Skeletal muscle satellite cell (primary cell): ENCODE results near the gene PTPRA.

Experiments used
- H3K27me3 ChIP-seq: 2 replicates; pipeline ENCODE4 v1.7.0; 2013; ENCODE audit warnings: low read length; ENCODE audit not compliant: control insufficient read depth, insufficient read depth
- H3K36me3 ChIP-seq: 2 replicates; pipeline ENCODE4 v1.7.0; 2013; ENCODE audit warnings: mild to moderate bottlenecking, control low read depth, low read length; ENCODE audit not compliant: insufficient read depth
- H3K4me1 ChIP-seq: 2 replicates; pipeline ENCODE4 v1.7.0; 2013; ENCODE audit warnings: low read length; ENCODE audit not compliant: control insufficient read depth, insufficient read depth
- H3K4me2 ChIP-seq: 2 replicates; pipeline ENCODE4 v1.7.0; 2013; ENCODE audit warnings: mild to moderate bottlenecking, low read length
- H3K4me3 ChIP-seq: 2 replicates; pipeline ENCODE4 v1.7.0; 2013; ENCODE audit warnings: low read length
- H3K9ac ChIP-seq: 2 replicates; pipeline ENCODE4 v1.7.0; 2013; ENCODE audit warnings: mild to moderate bottlenecking, low read depth, low read length, moderate library complexity
- H3K9me3 ChIP-seq: replicated peaks from 2 replicates; pipeline ENCODE4 v1.7.0; 2013; ENCODE audit warnings: mild to moderate bottlenecking, control low read depth, low read length

PTPRA gene

DNA sequence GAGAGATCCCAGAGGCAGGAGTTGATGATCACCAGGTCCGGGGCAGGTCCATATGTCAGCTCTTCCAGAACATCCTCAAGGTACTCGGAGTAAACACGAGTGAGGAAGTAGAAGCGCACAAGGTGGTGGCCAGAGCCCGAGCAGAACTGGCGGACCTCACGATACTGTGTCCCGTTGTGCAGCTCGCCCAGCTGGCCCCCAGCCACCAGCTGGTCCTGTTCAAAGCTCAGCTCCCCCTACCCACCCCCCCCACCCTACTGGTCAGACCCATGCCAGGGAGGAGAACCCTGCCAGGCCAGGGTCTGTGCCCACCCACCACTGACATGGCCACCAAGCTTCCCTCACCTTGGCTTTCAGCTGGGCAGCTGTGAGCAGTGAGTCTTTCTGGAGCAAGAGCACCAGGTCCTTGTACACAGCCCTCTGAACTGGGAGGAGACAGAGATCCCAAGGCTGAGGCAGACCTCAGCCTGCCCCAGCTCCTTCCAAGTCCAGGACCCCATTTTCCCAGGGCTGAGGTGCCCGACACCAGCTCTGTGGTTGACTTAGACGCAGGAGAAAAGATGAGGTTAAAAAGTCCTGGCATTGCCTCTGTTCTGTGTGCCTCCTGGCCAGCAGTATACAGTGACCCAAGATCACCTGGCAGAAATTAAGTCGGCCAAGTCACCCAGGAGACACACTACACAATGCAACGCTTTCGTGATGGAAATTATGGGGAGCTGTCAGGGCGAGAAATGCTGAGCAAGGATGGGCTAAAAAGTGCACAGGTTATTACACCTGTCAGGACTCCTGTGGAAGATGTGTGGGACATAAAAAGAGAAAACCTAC, 34.2 kb upstream of the PTPRA start:
- Histone ChIP-seq H3K9me3 (no peaks in the 10 kb centered on the region), H3K9ac (no peak overlapping the region), H3K4me3 (no peak overlapping the region), H3K4me1 (peaks cover 9% of the 10 kb centered on the region), H3K4me2 (peak overlapping the region; percentile 86), H3K27me3 (no peaks in the 10 kb centered on the region), H3K36me3 (peaks cover 2% of the 10 kb centered on the region)

DNA sequence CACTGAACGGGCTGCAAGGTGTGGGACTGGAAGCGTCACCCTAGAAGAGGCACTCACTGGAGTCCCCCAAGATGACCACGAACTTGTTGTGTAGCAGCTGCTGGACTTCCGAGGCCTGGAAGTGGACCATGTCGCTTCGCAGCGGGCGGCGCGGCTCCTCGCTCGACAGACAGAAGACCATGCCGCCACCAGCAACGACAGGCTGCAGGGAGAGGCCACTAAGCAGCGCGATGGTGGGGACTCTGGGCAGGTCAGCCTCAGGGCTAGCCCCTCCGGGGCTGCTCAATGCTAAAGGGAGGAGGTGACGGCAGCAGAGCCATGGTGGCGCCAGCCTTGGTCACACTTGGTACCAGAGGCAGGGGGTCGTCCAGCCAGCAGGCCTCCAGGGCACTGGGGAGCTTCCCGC, 33.5 kb upstream of the PTPRA start:
- H3K27me3 ChIP-seq, result no peaks in the 10 kb centered on the region
- no peaks in the 10 kb centered on the region for H3K9me3 ChIP-seq
- H3K4me3 ChIP-seq, result peak overlapping the region; percentile 85
- H3K36me3 ChIP-seq, result peaks cover 2% of the 10 kb centered on the region
- peak overlapping the region; percentile 86 for H3K4me2 ChIP-seq
- H3K4me1 ChIP-seq, result peaks cover 9% of the 10 kb centered on the region
- peak overlapping the region; percentile 96 for H3K9ac ChIP-seq

DNA sequence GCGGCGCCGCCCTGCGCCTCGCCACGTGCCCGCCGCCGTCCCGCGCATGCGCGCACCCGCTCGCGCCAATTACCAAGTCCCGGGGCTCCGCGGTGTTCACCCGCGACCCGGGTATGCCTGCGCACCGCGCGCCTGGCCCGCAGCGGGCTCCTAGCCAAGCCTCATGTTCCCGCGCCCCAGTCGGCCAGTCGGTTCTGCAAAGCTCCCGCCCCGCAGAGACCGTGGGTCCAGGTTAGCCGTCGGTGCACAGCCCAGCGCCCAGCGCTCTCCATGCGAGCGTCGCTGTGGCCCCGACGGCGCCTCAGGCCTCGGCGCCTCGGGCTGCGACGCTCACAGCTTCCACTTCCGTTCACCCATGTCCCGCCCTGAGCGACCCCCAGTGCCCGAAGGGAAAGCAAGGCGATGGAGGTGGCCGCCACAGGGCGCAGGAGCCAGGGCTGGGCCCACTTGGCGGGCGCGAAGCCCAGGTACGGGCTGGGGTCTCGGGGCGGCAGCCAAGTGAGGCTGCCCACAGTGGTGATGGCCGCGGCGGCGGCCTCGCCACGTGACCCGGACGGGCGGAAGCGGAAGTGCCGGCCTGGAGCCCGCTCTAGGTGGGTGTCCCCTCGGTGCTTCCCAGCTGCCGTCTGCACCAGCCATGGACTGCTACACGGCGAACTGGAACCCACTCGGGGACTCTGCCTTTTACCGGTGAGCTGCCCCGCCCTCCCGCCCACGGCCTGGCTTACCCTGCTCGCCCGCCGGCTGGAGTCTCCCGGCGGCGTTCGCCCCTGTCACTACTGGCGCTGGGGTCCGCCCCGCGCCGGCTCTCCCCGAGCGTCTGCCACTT, 32.9 kb upstream of the PTPRA start, which contains the start of the genes PCED1A and VPS16:
Gene PCED1A (minus strand): TSS at position 518 of the 829 bp plus-strand sequence. CDS start 743 bp downstream, outside the sequence.
Gene VPS16 (plus strand): TSS at position 608 of the 829 bp plus-strand sequence. CDS start 30 bp downstream, at position 638.
- Histone ChIP-seq H3K9ac (peak within 1 kb of the TSS; percentile 96), H3K4me2 (peak within 1 kb of the TSS; percentile 86), H3K4me3 (peak within 1 kb of the TSS; percentile 85), H3K36me3 (peaks cover 2% of the 10 kb centered on the region), H3K4me1 (peaks cover 9% of the 10 kb centered on the region), H3K27me3 (no peaks in the 10 kb centered on the region), H3K9me3 (no peaks in the 10 kb centered on the region)

DNA sequence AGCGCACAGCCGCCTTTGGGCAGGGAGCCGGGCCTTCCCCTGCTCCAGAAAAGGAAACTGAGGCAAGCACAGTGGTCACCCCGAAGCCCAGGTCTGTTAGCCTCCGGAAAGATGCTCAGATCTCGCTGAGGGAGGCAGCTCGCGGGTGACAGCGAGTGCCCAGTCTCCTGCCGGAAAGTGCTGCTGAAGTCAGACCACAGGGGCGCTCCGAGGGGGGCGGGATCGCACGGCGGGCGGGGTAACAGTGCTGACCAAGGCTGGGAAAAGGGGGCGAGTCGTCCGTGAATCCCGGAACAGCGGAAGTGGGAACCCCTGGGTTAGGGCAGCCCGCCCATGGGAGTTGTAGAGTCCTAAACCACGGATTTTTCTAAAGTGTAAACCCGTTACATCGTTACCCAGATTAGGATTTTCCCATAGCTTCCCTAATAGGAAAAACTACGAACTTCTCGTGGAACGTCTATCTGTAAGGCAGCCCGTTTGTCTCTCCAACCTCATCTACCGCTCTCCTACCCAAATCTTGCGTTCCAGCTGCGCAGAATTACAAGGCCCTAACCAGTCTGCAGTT, 32.2 kb upstream of the PTPRA start:
- H3K36me3 ChIP-seq, result peaks cover 2% of the 10 kb centered on the region
- peak overlapping the region; percentile 85 for H3K4me3 ChIP-seq
- H3K9me3 ChIP-seq, result no peaks in the 10 kb centered on the region
- H3K4me1 ChIP-seq, result peaks cover 9% of the 10 kb centered on the region
- H3K4me2 ChIP-seq, result peak overlapping the region; percentile 86
- peak overlapping the region; percentile 96 for H3K9ac ChIP-seq
- no peaks in the 10 kb centered on the region for H3K27me3 ChIP-seq

DNA sequence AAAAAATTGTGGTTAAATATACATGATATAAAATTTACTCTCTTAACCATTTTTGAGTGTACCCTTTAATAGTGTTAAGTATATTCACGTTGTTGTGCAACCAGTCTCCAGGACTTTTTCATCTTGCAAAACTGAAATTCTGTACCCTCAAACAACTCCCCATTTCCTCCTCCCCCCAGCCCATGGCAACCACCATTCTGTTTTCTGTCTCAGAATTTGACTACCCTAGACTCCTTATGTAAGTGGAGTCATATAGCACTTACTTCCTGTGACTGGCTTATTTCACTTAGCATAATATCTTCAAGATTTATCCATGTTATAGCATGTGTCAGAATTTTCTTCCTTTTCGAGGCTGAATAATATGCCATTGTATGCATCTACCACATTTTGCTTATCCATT, 27.7 kb upstream of the PTPRA start:
- Histone ChIP-seq H3K9ac (no peak overlapping the region), H3K4me3 (no peak overlapping the region), H3K9me3 (no peaks in the 10 kb centered on the region), H3K27me3 (no peaks in the 10 kb centered on the region), H3K4me1 (no peaks in the 10 kb centered on the region), H3K36me3 (no peaks in the 10 kb centered on the region), H3K4me2 (no peak overlapping the region)

DNA sequence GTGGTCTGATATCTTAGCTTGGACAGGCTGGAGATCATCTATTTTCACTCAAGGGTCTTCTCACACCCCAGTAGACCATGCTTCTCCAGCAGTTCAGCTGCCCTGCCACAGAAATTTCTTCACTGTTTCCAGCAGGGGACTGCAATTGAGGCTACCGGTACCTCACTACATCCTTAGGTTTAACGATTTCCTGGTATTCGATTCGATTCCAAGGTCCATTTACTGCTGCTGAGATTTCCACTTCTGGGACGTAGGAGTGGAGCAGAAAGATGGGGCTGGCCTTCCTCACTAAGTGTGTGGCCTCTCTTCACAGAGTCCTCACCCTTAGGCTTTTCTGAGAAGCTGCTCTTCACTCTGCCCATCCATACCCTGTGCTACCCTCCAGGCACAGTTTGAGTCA, 26.6 kb upstream of the PTPRA start:
- Histone ChIP-seq H3K4me2 (no peak overlapping the region), H3K4me3 (no peak overlapping the region), H3K4me1 (no peaks in the 10 kb centered on the region), H3K27me3 (no peaks in the 10 kb centered on the region), H3K9ac (no peak overlapping the region), H3K9me3 (no peaks in the 10 kb centered on the region), H3K36me3 (no peaks in the 10 kb centered on the region)

DNA sequence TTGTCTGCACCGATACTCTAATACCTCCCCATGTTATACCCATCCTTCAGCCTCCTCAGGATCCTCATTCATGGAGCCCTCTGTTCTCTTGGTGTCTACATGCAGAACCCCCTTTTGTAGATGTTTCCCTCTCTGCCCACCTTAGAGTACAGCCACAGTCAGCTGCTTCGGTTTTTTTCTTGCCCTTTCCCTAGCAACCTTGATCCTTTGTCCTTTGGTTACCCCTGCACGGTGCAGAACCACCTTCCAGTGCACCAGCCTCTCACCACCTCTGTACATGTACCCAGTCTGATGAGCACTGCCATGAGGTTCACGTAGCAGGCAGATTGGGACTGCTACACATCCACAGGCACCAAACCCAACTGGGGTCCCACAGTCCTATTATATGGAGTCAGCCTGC, 25.5 kb upstream of the PTPRA start:
- H3K4me3 ChIP-seq, result no peak overlapping the region
- H3K9ac ChIP-seq, result no peak overlapping the region
- no peak overlapping the region for H3K4me2 ChIP-seq
- no peaks in the 10 kb centered on the region for H3K9me3 ChIP-seq
- H3K36me3 ChIP-seq, result no peaks in the 10 kb centered on the region
- no peaks in the 10 kb centered on the region for H3K4me1 ChIP-seq
- H3K27me3 ChIP-seq, result no peaks in the 10 kb centered on the region

DNA sequence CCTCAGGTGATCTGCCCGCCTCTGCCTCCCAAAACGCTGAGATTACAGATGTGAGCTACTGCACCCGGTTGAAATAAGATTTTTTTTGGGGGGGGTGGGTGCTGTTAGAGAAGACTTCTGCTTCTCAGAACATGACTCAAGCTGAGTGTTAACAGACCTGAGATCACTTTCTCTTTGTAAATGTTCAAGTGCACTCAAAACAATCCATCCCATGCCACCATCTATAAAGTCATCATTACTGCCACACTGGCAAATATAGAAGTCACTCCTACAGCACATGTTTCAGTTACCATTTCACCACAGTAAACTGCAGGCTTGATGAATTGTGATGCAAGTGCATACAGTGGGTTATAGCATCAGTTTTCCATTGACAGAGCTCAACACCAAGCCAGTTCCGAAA, 23.8 kb upstream of the PTPRA start:
- Histone ChIP-seq H3K4me3 (no peak overlapping the region), H3K27me3 (no peaks in the 10 kb centered on the region), H3K36me3 (no peaks in the 10 kb centered on the region), H3K9me3 (no peaks in the 10 kb centered on the region), H3K4me1 (no peaks in the 10 kb centered on the region), H3K4me2 (no peak overlapping the region), H3K9ac (no peak overlapping the region)

DNA sequence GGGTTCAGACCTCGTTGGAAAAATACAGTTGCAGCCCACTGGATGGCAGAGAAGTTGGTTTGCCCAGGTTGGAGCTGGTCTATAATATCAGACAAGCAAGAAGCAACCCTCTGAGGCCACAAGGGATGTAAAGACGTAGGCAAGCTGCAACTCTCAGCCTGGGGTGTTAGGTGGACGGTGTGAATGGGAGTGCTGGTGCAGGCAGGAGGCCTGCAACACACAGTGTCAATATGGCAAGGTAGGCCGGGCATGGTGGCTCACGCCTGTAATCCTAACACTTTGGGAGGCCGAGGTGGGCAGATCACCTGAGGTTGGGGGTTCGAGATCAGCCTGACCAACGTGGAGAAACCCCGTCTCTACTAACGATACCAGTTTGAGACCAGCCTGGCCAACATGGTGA, 22.2 kb upstream of the PTPRA start:
- H3K4me3 ChIP-seq, result no peak overlapping the region
- no peaks in the 10 kb centered on the region for H3K27me3 ChIP-seq
- H3K4me1 ChIP-seq, result no peaks in the 10 kb centered on the region
- no peak overlapping the region for H3K9ac ChIP-seq
- H3K9me3 ChIP-seq, result no peaks in the 10 kb centered on the region
- H3K36me3 ChIP-seq, result no peaks in the 10 kb centered on the region
- no peak overlapping the region for H3K4me2 ChIP-seq

DNA sequence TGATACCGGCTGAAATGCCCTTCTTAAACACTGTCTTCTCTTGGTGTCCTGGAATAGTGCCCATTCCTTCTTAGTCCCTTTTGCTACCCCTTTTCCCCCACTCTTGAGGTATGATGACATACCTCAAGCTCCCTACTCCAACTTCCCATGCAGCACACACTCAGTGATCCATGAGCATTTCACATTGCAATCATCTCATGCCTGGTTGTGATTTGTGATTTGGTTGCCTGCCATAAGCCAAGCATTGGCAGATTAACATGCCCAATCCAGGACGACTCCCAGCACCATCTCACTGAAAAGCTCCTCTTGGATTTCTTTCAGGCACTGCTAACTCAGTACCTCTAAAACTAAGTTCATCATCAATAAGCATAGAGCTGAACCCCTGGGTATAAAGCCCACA, 14.7 kb upstream of the PTPRA start:
- H3K9ac ChIP-seq, result no peak overlapping the region
- no peaks in the 10 kb centered on the region for H3K9me3 ChIP-seq
- no peaks in the 10 kb centered on the region for H3K27me3 ChIP-seq
- H3K4me3 ChIP-seq, result no peak overlapping the region
- H3K36me3 ChIP-seq, result peaks cover 10% of the 10 kb centered on the region
- no peak overlapping the region for H3K4me2 ChIP-seq
- peaks cover 12% of the 10 kb centered on the region for H3K4me1 ChIP-seq

DNA sequence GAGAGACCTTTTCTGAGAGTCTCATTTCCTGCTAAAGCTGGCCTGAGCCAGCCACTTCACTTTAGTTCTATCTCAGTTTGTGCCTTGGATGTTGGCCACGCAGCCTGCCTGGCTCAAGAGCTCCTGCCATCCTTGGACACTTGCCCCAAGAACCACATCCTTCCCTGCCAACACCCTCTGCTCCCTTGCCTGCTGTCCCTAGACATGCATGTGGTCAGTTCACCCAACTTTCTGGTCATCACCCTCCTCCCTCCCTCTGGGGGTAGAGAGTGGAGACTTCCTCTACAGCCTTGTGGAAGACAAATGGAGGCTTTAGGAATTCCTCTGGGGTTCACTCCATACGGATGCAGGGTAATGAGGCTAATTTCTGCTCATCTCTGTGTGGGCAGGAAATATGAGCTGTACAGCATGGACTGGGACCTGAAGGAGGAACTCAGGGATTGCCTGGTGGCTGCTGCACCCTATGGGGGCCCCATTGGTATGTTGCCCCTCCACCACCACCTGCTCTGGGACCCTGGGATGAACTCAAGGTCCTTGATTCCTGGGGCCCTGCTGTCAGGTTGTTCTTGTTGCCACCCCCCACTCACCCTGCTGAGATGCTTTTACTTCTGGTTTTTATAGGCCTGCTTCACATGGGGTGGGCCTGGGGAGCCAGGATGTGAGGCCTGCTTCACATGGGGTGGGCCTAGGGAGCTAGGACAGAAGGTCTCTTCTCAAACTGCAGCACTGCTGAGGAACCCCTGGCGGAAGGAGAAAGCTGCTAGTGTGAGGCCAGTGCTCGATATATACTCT, 13.8 kb upstream of the PTPRA start:
- Histone ChIP-seq H3K9ac (no peak overlapping the region), H3K4me3 (no peak overlapping the region), H3K4me2 (no peak overlapping the region), H3K4me1 (peaks cover 12% of the 10 kb centered on the region), H3K36me3 (peaks cover 16% of the 10 kb centered on the region), H3K9me3 (no peaks in the 10 kb centered on the region), H3K27me3 (no peaks in the 10 kb centered on the region)
